ENCODE data around the gene BMP8B.
"Not testable (repeated sequence)": the region's sequence is repeated elsewhere in the genome, so short reads cannot be mapped to it uniquely, and the experiment has no call there.

Gene BMP8B

DNA sequence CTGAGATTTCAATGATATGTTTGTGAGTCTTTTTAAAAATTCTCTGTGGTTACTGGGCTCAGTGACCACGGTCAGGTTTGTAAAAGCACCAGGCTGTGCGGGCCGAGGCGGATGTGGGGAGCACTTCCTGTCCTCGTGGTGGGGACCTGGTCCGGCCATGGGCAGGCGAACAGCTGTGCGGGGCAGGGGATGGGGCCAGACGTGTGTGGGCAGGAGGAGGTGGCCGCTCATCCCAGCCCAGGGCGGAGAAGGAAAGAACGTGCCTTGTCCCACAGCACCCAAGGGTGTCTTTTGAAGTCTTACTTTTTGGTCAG lies 12.3 kb downstream of the BMP8B start:
- no peak for DNase-seq (ENCODE audit: low read depth)
- H3K4me3 ChIP-seq (ENCODE audit: low read length) = no peak overlapping the region
- TF ChIP-seq, protein P1, sequence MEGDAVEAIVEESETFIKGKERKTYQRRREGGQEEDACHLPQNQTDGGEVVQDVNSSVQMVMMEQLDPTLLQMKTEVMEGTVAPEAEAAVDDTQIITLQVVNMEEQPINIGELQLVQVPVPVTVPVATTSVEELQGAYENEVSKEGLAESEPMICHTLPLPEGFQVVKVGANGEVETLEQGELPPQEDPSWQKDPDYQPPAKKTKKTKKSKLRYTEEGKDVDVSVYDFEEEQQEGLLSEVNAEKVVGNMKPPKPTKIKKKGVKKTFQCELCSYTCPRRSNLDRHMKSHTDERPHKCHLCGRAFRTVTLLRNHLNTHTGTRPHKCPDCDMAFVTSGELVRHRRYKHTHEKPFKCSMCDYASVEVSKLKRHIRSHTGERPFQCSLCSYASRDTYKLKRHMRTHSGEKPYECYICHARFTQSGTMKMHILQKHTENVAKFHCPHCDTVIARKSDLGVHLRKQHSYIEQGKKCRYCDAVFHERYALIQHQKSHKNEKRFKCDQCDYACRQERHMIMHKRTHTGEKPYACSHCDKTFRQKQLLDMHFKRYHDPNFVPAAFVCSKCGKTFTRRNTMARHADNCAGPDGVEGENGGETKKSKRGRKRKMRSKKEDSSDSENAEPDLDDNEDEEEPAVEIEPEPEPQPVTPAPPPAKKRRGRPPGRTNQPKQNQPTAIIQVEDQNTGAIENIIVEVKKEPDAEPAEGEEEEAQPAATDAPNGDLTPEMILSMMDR (IDR thresholded peaks at IDR 0.05; ENCODE audit: insufficient read depth, low read depth, low read length, missing control alignments) = no peak

DNA sequence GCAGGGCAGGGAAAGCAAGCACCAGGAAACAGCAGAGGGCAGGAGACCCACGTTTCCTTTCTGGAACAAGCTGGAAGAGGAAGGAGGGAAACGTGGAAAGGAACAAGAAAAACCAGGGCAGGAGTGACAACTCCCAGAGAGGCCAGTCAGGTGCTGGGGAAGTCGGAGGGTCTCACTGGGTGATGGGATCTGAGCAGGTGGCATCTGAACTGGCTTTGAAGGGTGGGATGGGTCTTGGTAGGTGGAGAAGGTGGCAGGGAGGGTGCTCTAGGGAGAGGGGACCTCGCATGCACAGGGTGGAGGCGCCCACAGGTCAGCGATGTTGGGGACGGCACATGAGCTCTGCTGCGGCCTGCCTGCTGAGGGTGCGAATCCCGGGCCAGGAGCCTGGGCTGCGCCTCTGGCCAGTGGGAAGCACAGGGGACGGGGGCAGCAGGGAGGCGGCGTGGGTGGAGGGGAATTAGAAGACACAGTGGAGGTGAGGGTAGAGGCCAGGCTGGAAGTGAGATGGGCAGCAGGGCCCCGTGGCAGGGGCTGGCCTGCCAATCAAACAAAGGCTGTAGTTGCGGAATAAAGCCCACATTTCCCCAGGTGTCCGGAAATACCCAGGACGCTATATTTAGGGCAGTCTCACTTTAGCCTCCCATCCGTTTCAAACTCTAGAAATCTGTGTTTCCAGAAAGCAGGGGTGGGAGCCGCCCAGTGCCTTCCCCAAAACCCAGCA lies 12.8 kb downstream of the BMP8B start:
- DNase-seq (ENCODE audit: low read depth); H3K4me3 ChIP-seq (ENCODE audit: low read length): not testable (repeated sequence)

DNA sequence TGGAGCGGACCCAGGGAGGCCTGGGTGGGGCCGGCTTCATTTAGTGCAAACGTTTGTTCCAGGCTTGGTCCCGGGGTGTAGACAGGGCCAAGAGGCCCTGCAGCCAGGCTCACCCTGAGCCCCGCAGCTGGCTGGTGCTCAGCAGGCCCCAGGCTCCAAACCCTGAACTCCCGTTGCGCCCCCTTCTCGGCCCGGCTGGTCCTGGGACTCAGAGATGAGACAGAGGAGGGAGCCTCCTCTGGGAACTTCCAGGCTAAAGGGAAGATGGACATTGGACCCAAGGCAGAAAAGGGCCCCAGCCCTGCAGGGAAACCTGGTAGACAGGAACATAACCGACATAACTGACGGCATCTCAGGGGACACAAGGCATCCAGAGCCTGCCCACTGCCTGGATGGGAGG lies 13.5 kb downstream of the BMP8B start:
- DNase-seq (ENCODE audit: low read depth); H3K4me3 ChIP-seq (ENCODE audit: low read length): not testable (repeated sequence)

DNA sequence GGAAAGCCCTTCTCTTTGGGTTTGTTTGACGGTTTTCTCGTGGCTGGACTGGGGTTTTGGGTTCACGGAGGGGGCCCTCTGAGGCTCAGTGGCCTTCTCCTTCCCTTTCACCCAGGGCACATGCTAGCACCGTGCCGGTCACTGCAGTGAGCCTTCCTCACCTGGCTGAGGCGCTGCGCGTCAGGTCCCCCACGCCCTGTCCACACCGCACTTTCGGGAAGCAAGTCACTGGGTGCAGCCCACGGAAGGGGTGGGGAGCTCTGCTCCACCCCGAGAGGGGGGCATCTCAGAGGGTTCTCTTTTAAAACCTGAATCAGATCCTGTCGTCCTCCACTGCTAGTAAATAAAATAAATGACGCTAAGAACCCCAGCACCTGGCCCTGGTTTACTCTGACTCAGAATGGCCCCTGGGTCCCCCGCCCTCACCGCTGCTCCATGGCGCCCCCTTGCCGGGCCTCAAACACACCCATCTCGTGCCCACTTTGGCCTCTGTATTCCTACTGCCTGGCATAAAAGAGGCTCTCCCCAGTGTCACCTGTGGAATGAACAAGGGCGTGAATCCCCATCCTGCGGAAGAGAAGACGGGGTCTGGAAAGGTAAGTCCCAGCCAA lies 15.2 kb downstream of the BMP8B start:
- H3K4me3 ChIP-seq (ENCODE audit: low read length) = not testable (repeated sequence)

DNA sequence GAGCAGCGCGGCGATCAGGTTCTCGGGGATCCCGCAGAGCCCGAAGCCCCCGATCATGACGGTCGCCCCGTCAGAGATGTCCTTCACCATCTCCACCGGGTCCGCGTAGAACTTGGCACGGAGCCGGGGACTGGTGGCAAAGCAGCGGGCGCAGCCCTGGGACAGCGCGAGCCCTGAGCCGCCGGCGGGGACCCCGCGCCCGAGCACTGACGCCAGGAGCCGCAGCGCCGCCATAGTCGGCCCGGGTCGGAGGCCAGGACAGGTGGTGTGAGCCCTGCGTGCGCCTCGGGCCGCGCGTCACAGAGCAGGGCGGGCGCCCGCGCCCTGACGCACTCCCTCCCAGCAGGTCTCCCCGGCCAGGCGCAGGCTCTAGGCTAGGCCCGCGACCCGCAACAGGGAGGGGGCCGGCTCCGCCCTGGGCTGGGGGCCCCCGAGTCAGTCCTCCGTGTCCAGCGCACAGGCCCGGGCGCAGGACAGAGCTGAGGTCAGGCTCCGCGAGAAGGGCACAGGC lies 17.6 kb downstream of the BMP8B start, which contains the start of gene OXCT2:
OXCT2 (minus strand) TSS at position 327 of the 511 bp plus-strand sequence; CDS start at position 234, 93 bp downstream.
- not testable (repeated sequence) for DNase-seq (ENCODE audit: low read depth); H3K4me3 ChIP-seq (ENCODE audit: low read length)

More for the DNA sequence above, 15.2 kb downstream of the BMP8B start:
- not testable (repeated sequence) for DNase-seq (ENCODE audit: low read depth)

DNA sequence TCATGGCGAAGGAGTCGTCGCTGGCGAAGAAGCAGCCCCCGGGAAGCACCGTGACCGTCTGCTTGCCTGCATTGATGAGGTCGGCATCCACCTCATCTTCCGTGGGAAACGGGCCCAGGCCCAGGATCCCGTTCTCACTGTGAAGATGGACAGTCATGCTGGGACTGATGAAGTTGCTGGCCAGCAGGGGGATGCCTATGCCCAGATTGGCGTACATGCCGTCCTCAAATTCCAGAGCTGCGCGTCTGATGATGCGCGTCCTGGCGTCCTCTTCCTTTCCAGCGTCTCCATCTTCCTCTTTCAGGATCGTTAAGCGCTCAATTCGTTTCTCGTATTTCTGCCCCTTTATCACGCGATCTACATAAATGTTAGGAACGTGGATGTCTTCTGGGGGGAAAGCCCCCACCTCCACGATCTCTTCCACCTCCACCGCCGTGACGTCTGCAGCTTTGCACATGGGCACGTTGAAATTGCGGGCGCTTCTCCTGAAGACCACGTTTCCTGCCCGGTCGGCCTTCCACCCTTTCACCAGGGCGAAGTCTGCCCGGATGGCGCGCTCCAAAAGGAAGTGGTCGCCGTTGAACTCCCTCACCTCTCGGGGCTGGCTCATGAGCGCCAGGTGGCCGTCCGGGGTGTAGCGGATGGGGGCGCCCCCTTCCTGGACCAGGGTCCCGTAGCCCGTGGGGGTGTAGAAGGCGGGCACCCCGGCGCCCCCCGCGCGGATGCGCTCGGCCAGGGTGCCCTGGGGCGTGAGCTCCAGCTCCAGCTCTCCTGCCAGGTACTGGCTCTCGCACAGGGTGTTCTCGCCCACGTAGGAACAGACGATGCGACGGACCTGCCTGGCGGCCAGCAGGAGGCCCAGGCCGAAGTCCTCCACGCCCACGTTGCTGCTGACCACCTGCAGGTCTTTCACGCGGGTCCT lies 18.3 kb downstream of the BMP8B start:
- H3K4me3 ChIP-seq (ENCODE audit: low read length); DNase-seq (ENCODE audit: low read depth): not testable (repeated sequence)

DNA sequence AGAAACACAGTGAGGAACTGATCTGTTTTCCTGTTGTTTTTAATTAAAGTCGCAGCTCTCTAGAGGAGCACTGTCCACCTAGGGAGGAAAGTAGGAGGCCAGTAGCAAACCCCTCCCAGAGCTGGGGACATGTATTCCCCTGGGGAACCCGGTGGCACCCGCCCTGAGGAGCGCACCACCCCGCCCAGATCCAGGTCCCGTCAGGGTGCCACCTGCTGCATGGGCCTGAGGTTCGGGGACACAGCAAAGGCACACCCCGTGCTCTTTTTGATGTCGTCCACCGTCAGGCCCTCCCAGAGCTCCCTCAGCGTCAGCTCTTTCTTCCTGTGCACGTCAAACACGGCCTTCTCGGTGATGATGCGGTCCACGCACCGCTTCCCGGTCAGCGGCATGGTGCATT lies 19.2 kb downstream of the BMP8B start:
- not testable (repeated sequence) for H3K4me3 ChIP-seq (ENCODE audit: low read length); DNase-seq (ENCODE audit: low read depth)

DNA sequence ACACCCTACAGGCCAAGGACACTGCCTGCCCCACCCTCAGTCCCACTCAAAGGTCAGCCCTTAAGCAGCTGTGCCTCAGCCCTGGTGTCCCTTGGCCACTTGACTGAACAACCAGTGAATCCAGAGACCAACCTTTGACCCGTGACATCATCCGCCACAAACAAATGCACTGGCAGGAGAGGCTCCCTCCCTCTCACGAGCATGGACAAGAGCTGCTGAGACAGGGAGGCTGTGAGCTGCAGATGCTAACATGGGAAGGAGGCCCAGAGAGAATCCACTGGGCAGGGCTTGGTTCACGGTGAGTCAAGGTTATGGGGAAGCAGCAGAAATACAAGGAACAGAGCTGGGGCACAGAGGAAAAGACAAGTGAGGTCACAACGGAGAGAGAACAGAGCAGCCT lies 22.2 kb downstream of the BMP8B start:
- not testable (repeated sequence) for H3K4me3 ChIP-seq (ENCODE audit: low read length); DNase-seq (ENCODE audit: low read depth)

DNA sequence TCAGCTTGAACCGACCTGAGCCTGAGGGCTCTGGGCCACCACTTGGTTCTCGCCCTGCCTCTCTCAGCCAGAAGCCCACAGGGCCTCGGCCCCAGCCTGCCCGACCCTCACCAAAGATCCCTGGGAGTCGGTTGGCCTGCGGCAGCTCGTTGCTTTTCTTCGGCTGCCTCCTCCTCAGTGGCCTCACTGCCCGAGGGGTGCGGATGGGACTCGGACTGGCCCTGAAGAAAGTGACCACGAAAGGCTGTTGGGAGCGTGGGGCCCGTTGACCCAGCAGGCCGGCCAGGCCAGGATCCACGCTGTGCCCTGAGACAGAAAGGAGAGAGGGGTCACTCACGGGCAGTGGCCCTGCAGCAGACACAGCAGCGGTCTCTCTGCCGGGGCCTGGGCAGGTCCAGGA lies 24.2 kb downstream of the BMP8B start:
- H3K4me3 ChIP-seq (ENCODE audit: low read length); DNase-seq (ENCODE audit: low read depth): not testable (repeated sequence)

DNA sequence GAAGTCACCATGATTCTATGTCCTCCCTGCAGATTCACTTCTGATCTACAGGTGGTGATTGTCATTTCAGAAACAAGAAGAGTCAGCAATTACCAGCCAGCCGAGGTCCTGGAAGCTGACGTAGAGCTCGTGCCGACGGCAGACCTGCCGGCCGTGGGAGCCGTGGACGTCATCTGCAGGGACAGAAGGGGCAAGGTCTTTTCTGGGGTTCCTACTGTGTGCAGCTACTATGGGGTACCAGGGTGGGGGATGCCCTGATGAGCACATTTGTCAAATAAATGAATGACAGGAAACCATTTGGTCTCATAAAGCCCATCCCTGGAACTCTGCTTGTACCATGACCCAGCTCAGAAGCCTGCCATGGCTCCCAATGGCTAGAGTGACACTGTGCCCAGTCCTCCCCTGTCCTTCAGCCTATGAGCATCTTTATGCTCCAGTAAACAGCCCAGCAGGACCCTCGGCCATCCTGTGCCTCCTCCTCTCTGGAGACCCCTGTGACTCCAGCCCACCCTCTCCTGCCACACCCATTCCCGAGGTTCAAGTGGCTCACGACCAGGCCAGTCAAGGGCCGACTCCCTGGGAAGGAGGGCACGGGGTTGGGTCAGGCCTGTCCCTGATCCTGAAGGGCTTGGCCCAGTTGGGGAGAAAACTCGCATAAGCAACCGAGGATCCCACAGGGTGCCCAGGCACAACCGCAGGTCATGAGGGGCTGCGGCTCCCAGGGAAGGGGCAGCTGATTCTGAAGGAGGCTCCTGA lies 24.9 kb downstream of the BMP8B start:
- DNase-seq (ENCODE audit: low read depth); H3K4me3 ChIP-seq (ENCODE audit: low read length): not testable (repeated sequence)

DNA sequence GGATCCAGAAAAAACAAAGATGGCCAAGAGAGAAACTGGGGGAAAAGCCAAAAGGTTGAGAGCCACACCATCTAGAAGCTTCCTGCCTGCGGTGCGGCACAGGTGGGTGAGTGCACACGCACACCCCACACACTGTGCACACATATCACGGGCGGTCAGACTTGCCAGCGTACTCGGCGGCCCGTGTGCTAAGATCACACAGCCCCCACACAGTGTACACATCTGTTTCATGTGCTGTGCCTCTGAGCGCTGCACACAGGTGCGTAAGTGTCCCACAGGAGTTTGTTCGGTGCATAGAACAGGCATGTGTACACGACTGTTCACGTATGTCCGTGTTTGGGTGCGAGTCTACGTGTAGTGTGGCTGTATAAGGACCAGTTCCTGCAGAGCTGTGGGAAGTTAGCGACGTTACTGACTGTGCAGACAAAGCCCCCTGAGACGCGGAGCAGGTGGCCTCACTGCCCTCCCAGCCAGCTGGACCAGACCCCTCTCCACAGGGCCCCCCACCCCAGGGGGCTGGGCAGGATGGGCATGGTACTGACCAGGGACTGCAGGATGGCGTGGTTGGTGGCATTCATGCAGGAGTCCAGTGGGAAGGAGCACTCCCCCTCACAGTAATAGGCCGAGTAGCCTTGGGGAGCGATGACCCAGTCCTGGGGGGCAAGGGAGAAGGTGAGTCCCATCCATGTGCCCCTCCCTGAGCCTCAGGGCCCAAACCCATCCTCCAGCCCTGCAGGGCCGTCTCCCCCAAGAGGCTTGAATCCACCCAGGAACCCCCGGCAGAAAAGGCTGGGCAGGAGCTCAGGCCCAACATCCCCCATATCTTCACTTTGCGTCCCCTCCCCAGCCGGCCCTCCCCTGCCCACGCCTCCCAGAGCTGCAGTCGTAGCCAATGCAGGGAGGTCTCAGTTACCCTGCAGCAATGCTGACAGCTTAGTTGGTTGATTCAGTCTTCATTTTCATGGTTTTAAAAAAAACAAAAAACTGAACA lies 25.8 kb downstream of the BMP8B start:
- DNase-seq (ENCODE audit: low read depth) = no peak
- TF ChIP-seq, protein P1 (IDR thresholded peaks at IDR 0.05; ENCODE audit: insufficient read depth, low read depth, low read length, missing control alignments) = no peak
- H3K4me3 ChIP-seq (ENCODE audit: low read length) = no peak overlapping the region

All from epithelial cell of esophagus (primary cell).